Renal pelvis (tissue), 4 donors: ENCODE results near the gene GALNT3. TPM values are rescaled to one million over a fixed set of nuclear protein-coding genes. Genes with fewer than 3 reads are reported as not detected.

Experiments used
- DNase-seq: peaks from one replicate; pipeline ENCODE4 v3.0.0-alpha.2; 2013
- polyA plus RNA-seq, 3 donors: library from polyadenylated mRNA; unstranded; fragments of 120-200 nt; gene quantifications; one replicate each; pipeline ENCODE4 v1.2.1, GENCODE V29; 2013; ENCODE audit not compliant: insufficient read length in 3 of 3

Gene GALNT3
- polyA plus RNA-seq, 3 donors: 12.3 to 19.4 (median 13.3) TPM

GRCh38 chr2:165803123-165803760 lies 9.2 kb upstream of the GALNT3 start:
- DNase-seq: no peak

- DNase-seq: no peak
These were observed 7.1 kb upstream of the GALNT3 start for GRCh38 chr2:165801176-165801575.

- DNase-seq: no peak
These were observed 2.9 kb upstream of the GALNT3 start for GRCh38 chr2:165796819-165797530.

GRCh38 chr2:165796129-165796528 lies 2.1 kb upstream of the GALNT3 start:
- no peak for DNase-seq

- DNase-seq: no peak
These were observed 964 bp upstream of the GALNT3 start for GRCh38 chr2:165795011-165795410.

GRCh38 chr2:165794536-165794928 lies 485 bp upstream of the GALNT3 start:
- peak; percentile 22 for DNase-seq

- no peak for DNase-seq
These were observed 777 bp downstream of the GALNT3 start for GRCh38 chr2:165793161-165793778.

GRCh38 chr2:165792104-165792454 lies 2.0 kb downstream of the GALNT3 start:
- no peak for DNase-seq

GRCh38 chr2:165791421-165792103 lies 2.5 kb downstream of the GALNT3 start:
- DNase-seq: no peak

GRCh38 chr2:165790466-165790865 lies 3.6 kb downstream of the GALNT3 start:
- DNase-seq: no peak

GRCh38 chr2:165787334-165787733 lies 6.7 kb downstream of the GALNT3 start:
- no peak for DNase-seq

GRCh38 chr2:165779706-165780105 lies 14.3 kb downstream of the GALNT3 start:
- no peak for DNase-seq

- DNase-seq: no peak
These were observed 15.2 kb downstream of the GALNT3 start for GRCh38 chr2:165778653-165779451.

- DNase-seq: no peak
These were observed 15.9 kb downstream of the GALNT3 start for GRCh38 chr2:165778187-165778556.

- no peak for DNase-seq
These were observed 16.4 kb downstream of the GALNT3 start for GRCh38 chr2:165777522-165778186.

- DNase-seq: no peak
These were observed 17.3 kb downstream of the GALNT3 start for GRCh38 chr2:165776796-165777195.

- DNase-seq: no peak
These were observed 18.0 kb downstream of the GALNT3 start for GRCh38 chr2:165776013-165776412.

- DNase-seq: no peak
These were observed 20.4 kb downstream of the GALNT3 start for GRCh38 chr2:165773684-165774083.

GRCh38 chr2:165772183-165772582 lies 21.9 kb downstream of the GALNT3 start:
- DNase-seq: no peak

- DNase-seq: no peak
These were observed 27.6 kb downstream of the GALNT3 start for GRCh38 chr2:165766326-165766927.

GRCh38 chr2:165762723-165763122 lies 31.3 kb downstream of the GALNT3 start:
- DNase-seq: no peak
